IMR-90 (cell line): ENCODE measurements around the gene MOB3A. TPM values are rescaled to one million over a fixed set of nuclear protein-coding genes. Genes with fewer than 3 reads are reported as not detected.

ENCODE experiments used
- ATAC-seq: fragments of 200-7000 bp; cut with Tn5 transposase; 2 replicates; pipeline ENCODE4 v1.9.1; 2020; ENCODE audit warnings: low read depth, mild to moderate bottlenecking, moderate library complexity
- BruUV-seq: library from RNA; stranded (reverse); fragments of 400-500 nt; replicated peaks from 2 replicates; lab custom pipeline; 2021; lab: Mats Ljungman, UMichigan
- CTCF ChIA-PET: fragments of 300-600 bp; formaldehyde crosslinking; extraction: SDS; loops from one replicate; lab custom pipeline; 2021; ENCODE audit warnings: antibody characterized with exemption; lab: Yijun Ruan, JAX
- POLR2A ChIA-PET: fragments of 300-600 bp; sonication (Branson Sonifier 250); formaldehyde crosslinking; loops from one replicate; lab custom pipeline; 2022; ENCODE audit warnings: antibody characterized with exemption; ENCODE audit not compliant: unreplicated experiment; lab: Charles Lee
- DNase-seq: peaks from one replicate; pipeline ENCODE4 v3.0.0; 2013
- H2AFZ ChIP-seq: replicated peaks from 2 replicates; pipeline ENCODE3; 2013; ENCODE audit warnings: low read length, mild to moderate bottlenecking; ENCODE audit not compliant: poor library complexity
- H2AK5ac ChIP-seq: 2 replicates; pipeline ENCODE4 v1.6.1; 2013; ENCODE audit warnings: low read depth, low read length, inconsistent platforms
- H2AK9ac ChIP-seq: replicated peaks from 2 replicates; pipeline ENCODE3; 2013; ENCODE audit warnings: mild to moderate bottlenecking, low read depth, low read length, moderate library complexity; ENCODE audit not compliant: poor library complexity
- H2BK120ac ChIP-seq: 2 replicates; pipeline ENCODE4 v1.6.1; 2013; ENCODE audit warnings: low read depth, low read length, inconsistent platforms
- H2BK15ac ChIP-seq: 3 replicates; pipeline ENCODE4 v1.6.1; 2013; ENCODE audit warnings: low read depth, low read length, inconsistent platforms
- H2BK20ac ChIP-seq: 2 replicates; pipeline ENCODE4 v1.6.1; 2013; ENCODE audit warnings: low read depth, mild to moderate bottlenecking, inconsistent platforms, low read length, moderate library complexity
- H2BK5ac ChIP-seq: 2 replicates; pipeline ENCODE4 v1.6.1; 2013; ENCODE audit warnings: mild to moderate bottlenecking, low read depth, low read length, inconsistent platforms; ENCODE audit not compliant: poor library complexity, severe bottlenecking
- H3K14ac ChIP-seq: replicated peaks from 2 replicates; pipeline ENCODE4 v1.6.1; 2013; ENCODE audit warnings: low read depth, low read length, inconsistent platforms
- H3K18ac ChIP-seq: 2 replicates; pipeline ENCODE4 v1.6.1; 2013; ENCODE audit warnings: low read depth, low read length, control low read depth
- H3K23ac ChIP-seq: 2 replicates; pipeline ENCODE4 v1.6.1; 2013; ENCODE audit warnings: low read depth, low read length, inconsistent platforms
- H3K27ac ChIP-seq: 2 replicates; pipeline ENCODE4 v1.5.1; 2013; ENCODE audit warnings: mild to moderate bottlenecking, control low read depth, low read length; ENCODE audit not compliant: insufficient read depth
- H3K27me3 ChIP-seq: 2 replicates; pipeline ENCODE4 v1.6.1; 2013; ENCODE audit warnings: low read length; ENCODE audit not compliant: control insufficient read depth, insufficient read depth
- H3K36me3 ChIP-seq: 2 replicates; pipeline ENCODE4 v1.6.1; 2013; ENCODE audit warnings: low read length, mixed read lengths; ENCODE audit not compliant: control insufficient read depth, insufficient read depth
- H3K4ac ChIP-seq: 2 replicates; pipeline ENCODE4 v1.6.1; 2013; ENCODE audit warnings: low read depth, low read length, inconsistent platforms
- H3K4me1 ChIP-seq: 2 replicates; pipeline ENCODE4 v1.6.1; 2013; ENCODE audit warnings: low read length, mixed read lengths; ENCODE audit not compliant: control insufficient read depth, insufficient read depth
- H3K4me2 ChIP-seq: 2 replicates; pipeline ENCODE4 v1.6.1; 2013; ENCODE audit warnings: low read depth, mild to moderate bottlenecking, control low read depth, low read length, moderate library complexity
- H3K4me3 ChIP-seq: 2 replicates; pipeline ENCODE4 v1.5.1; 2013; ENCODE audit warnings: low read depth, mild to moderate bottlenecking, control low read depth, low read length, moderate library complexity; ENCODE audit not compliant: insufficient read depth
- H3K56ac ChIP-seq: 2 replicates; pipeline ENCODE4 v1.6.1; 2013; ENCODE audit warnings: low read length, inconsistent platforms; ENCODE audit not compliant: insufficient read depth; ENCODE audit errors: extremely low read depth
- H3K79me1 ChIP-seq, 2 experiments: 2 replicates each; pipeline ENCODE4 v1.6.1; 2013; ENCODE audit warnings: low read length in 2 of 2, inconsistent platforms in 1 of 2, low read depth in 1 of 2
- H3K9ac ChIP-seq: 2 replicates; pipeline ENCODE4 v1.6.1; 2013; ENCODE audit warnings: low read depth, low read length, control low read depth
- H3K9me1 ChIP-seq: 2 replicates; pipeline ENCODE4 v1.6.1; 2013; ENCODE audit warnings: low read length, inconsistent platforms; ENCODE audit not compliant: insufficient read depth
- H3K9me3 ChIP-seq: 2 replicates; pipeline ENCODE4 v1.6.1; 2013; ENCODE audit warnings: low read length; ENCODE audit not compliant: control insufficient read depth, insufficient read depth
- H4K20me1 ChIP-seq: 2 replicates; pipeline ENCODE4 v1.6.1; 2013; ENCODE audit warnings: low read length, inconsistent platforms; ENCODE audit not compliant: insufficient read depth
- H4K5ac ChIP-seq: 2 replicates; pipeline ENCODE4 v1.6.1; 2013; ENCODE audit warnings: mild to moderate bottlenecking, low read depth, low read length, control low read depth
- H4K8ac ChIP-seq, 2 experiments: 2 replicates each; pipeline ENCODE4 v1.6.1; 2013; ENCODE audit warnings: low read depth in 2 of 2, low read length in 2 of 2, control low read depth in 1 of 2, inconsistent platforms in 1 of 2
- H4K91ac ChIP-seq: 2 replicates; pipeline ENCODE4 v1.6.1; 2013; ENCODE audit warnings: low read depth, low read length, inconsistent platforms; ENCODE audit not compliant: insufficient read depth
- BHLHE40 ChIP-seq: fragments of 150-350 bp; IDR thresholded peaks from 2 replicates; pipeline ENCODE4 v1.6.1; 2016; ENCODE audit warnings: mild to moderate bottlenecking, low read depth, low read length
- CEBPB ChIP-seq: IDR thresholded peaks from 2 replicates; pipeline ENCODE4 v1.6.1; 2012; ENCODE audit warnings: low read depth, low read length, improper control_type of control experiment
- CHD1 ChIP-seq: IDR thresholded peaks from 2 replicates; pipeline ENCODE4 v1.6.1; 2012; ENCODE audit warnings: low read depth, low read length, improper control_type of control experiment
- FOS ChIP-seq: fragments of 150-350 bp; IDR thresholded peaks from 2 replicates; pipeline ENCODE4 v1.6.1; 2016; ENCODE audit warnings: low read depth, low read length
- MAZ ChIP-seq: IDR thresholded peaks from 2 replicates; pipeline ENCODE4 v1.6.1; 2012; ENCODE audit warnings: low read depth, mild to moderate bottlenecking, low read length, improper control_type of control experiment, moderate library complexity, borderline replicate concordance
- MXI1 ChIP-seq: IDR thresholded peaks from 2 replicates; pipeline ENCODE4 v1.6.1; 2012; ENCODE audit warnings: low read depth, mild to moderate bottlenecking, low read length, moderate library complexity, borderline replicate concordance
- NFE2L2 ChIP-seq: fragments of 150-350 bp; IDR thresholded peaks from 2 replicates; pipeline ENCODE4 v1.6.1; 2016; ENCODE audit warnings: low read depth, mild to moderate bottlenecking, low read length
- POLR2A ChIP-seq: IDR thresholded peaks from 2 replicates; pipeline ENCODE4 v1.6.1; 2012; ENCODE audit warnings: mild to moderate bottlenecking, low read depth, low read length
- RAD21 ChIP-seq: IDR thresholded peaks from 2 replicates; pipeline ENCODE4 v1.6.1; 2012; ENCODE audit warnings: low read length, improper control_type of control experiment
- RCOR1 ChIP-seq: IDR thresholded peaks from 2 replicates; pipeline ENCODE4 v1.6.1; 2012; ENCODE audit warnings: mild to moderate bottlenecking, low read length, improper control_type of control experiment; ENCODE audit not compliant: insufficient replicate concordance
- RFX5 ChIP-seq: IDR thresholded peaks from 2 replicates; pipeline ENCODE4 v1.8.0; 2012; ENCODE audit warnings: low read depth, mild to moderate bottlenecking, low read length, moderate library complexity
- SMC3 ChIP-seq: fragments of 150-350 bp; IDR thresholded peaks from 2 replicates; pipeline ENCODE4 v1.6.1; 2016; ENCODE audit warnings: low read depth, mild to moderate bottlenecking, antibody characterized with exemption, low read length, moderate library complexity
- WGBS, 2 experiments: methylation state at CpG; one replicate each; pipeline versions ENCODE4 v1.1.5 to v1.1.7; 2013; ENCODE audit warnings: missing lambda C conversion rate in 2 of 2; ENCODE audit not compliant: insufficient read length in 1 of 2; ENCODE audit errors: extremely low coverage in 2 of 2; 5-methylcytosine and 5-hydroxymethylcytosine counted together
- dilution Hi-C: fragments of 300-500 bp; cut with HindIII; formaldehyde crosslinking; loops from one replicate; pipeline ENCODE4 v1.14.3; 2018; ENCODE audit warnings: low sequenced_read_pairs; ENCODE audit not compliant: unreplicated experiment
- in situ Hi-C: fragments of 300-500 bp; cut with MboI; formaldehyde crosslinking; loops from 3 replicates; pipeline ENCODE4 v1.14.3; 2019; ENCODE audit warnings: low sequenced_read_pairs, inconsistent platforms, mixed read lengths
- intact Hi-C: fragments of 100-400 bp; cut with micrococcal nuclease; formaldehyde crosslinking; loops from 2 replicates; pipeline ENCODE4 v1.10.0; 2022
- polyA plus RNA-seq, 3 experiments: library from polyadenylated mRNA; depleted of rRNA; stranded (reverse); fragments of >200 nt; gene quantifications; 2 replicates each; pipeline ENCODE4 v1.2.3, GENCODE V29; 2012; ENCODE audit warnings: low replicate concordance in 1 of 3
- total RNA-seq: library from RNA; depleted of rRNA; stranded (reverse); fragments of >200 nt; gene quantifications from 2 replicates; pipeline ENCODE4 v1.2.3, GENCODE V29; 2012
- TF ChIP-seq, protein P1 (sequence below): fragments of 150-350 bp; IDR thresholded peaks from 2 replicates; pipeline ENCODE4 v1.6.1; 2017; ENCODE audit warnings: mild to moderate bottlenecking, antibody characterized with exemption, low read length, low read depth
- TF ChIP-seq, protein P2 (sequence below): conservative IDR thresholded peaks from 2 replicates; pipeline ENCODE4 v1.5.1; 2012; ENCODE audit warnings: mild to moderate bottlenecking, low read depth, low read length, improper control_type of control experiment

MOB3A gene
- total and polyA plus RNA-seq, 2 of the 4 experiments (the other 2 are of a cell fraction) = 9.3 to 26.5 TPM

DNA sequence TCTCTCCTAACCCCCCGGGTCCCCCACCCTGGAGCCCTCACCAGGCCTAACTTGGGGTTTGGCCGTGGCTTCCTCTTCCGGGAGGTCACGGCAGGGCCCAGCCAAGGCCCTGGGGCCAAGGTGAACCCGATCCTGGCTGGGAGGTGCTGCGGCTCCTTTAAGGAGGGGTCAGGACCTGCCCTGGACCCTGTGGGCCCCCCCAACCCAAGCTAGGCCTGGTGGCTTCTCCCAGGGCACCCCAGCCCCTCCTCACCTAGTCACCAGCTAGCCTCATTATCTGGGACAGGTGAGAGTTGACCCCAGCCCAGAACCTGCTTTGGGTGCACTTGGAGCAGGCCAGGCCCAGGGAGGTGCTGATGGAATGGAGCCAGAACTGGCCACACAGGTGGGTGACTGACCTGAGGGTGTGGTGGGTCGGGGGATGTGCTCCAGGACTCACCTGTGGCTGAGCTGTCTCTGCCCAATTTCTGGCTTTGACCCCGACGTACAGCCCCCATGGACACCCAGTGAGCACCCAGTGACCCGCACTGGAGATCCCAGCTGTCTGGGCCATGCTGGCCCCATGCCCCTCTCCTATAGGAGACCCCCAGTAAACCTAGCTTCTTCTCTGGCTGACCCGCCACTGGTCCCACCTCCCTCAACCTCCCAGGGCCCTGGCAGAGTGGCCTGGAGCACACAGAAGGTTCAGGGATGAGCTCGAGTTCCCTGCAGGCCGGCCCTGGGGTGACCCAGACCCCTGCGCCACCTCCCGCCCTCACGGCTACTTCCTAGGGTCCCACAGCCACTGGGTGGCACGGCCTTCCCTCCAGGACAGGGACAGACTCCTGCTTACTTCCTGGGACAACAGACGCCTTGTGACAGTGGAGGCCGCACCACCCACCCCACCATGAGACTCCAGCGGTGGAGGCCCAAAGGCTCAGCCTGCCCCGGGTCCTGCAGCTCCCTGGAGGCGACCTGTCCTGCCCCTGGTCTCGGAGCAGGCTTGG lies 38.3 kb downstream of the MOB3A start:
- no peak overlapping the region for H3K23ac ChIP-seq
- peaks cover 5 to 40% of the 10 kb centered on the region in 2 experiments; a peak in 3 of 4 replicates for H3K79me1 ChIP-seq
- no peak overlapping the region for H3K4me3 ChIP-seq
- peak overlapping the region; percentile 72; the same call in 1 of the 3 replicates for H2BK15ac ChIP-seq
- in situ Hi-C loops = no loop called here
- no peak overlapping the region; the same call in 1 of the 2 replicates for H3K27ac ChIP-seq
- ChIA-PET CTCF (no interaction called here), POLR2A (no interaction called here)
- peak overlapping the region; percentile 97; the same call in 1 of the 2 replicates for H4K91ac ChIP-seq
- peak overlapping the region; percentile 98 for H3K4ac ChIP-seq
- H3K14ac ChIP-seq = no peak overlapping the region
- intact Hi-C loops = no loop called here
- H3K4me1 ChIP-seq = peaks cover 32% of the 10 kb centered on the region
- no peak overlapping the region for H3K4me2 ChIP-seq
- WGBS, 2 experiments = 60% methylated on average over 2 of the region's 23 CpGs; no CpG with 5 or more reads in 1 of the 2 experiments
- dilution Hi-C loops = no loop called here
- no peaks in the 10 kb centered on the region for H3K27me3 ChIP-seq
- peak overlapping the region; percentile 58 for H2AFZ ChIP-seq
- H3K18ac ChIP-seq = no peak overlapping the region
- peak overlapping the region in 1 of 2 experiments; percentile 93; a peak in 2 of 4 replicates for H4K8ac ChIP-seq
- DNase-seq (no peak), ATAC-seq (no peak)
- no peak overlapping the region; the same call in 1 of the 2 replicates for H4K5ac ChIP-seq
- no peak overlapping the region for H3K9ac ChIP-seq
- H2AK5ac ChIP-seq = peak overlapping the region; percentile 69; the same call in 1 of the 2 replicates
- peak overlapping the region; percentile 75 for H2BK5ac ChIP-seq
- peak overlapping the region; percentile 91 for H2AK9ac ChIP-seq
- H3K9me1 ChIP-seq = peaks cover 15% of the 10 kb centered on the region
- H3K36me3 ChIP-seq = no peaks in the 10 kb centered on the region
- no peak overlapping the region for H3K56ac ChIP-seq
- no peaks in the 10 kb centered on the region for H3K9me3 ChIP-seq
- H4K20me1 ChIP-seq = no peaks in the 10 kb centered on the region
- H2BK120ac ChIP-seq = peak overlapping the region; percentile 96; the same call in 1 of the 2 replicates
- BruUV-seq = no TSS peak
- H2BK20ac ChIP-seq = peak overlapping the region; percentile 70
- TF ChIP-seq SMC3 = no peak
- no peak for TF ChIP-seq RAD21
- TF ChIP-seq, protein P1, sequence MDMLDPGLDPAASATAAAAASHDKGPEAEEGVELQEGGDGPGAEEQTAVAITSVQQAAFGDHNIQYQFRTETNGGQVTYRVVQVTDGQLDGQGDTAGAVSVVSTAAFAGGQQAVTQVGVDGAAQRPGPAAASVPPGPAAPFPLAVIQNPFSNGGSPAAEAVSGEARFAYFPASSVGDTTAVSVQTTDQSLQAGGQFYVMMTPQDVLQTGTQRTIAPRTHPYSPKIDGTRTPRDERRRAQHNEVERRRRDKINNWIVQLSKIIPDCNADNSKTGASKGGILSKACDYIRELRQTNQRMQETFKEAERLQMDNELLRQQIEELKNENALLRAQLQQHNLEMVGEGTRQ = no peak
- no peak for TF ChIP-seq MXI1
- TF ChIP-seq, protein P2, sequence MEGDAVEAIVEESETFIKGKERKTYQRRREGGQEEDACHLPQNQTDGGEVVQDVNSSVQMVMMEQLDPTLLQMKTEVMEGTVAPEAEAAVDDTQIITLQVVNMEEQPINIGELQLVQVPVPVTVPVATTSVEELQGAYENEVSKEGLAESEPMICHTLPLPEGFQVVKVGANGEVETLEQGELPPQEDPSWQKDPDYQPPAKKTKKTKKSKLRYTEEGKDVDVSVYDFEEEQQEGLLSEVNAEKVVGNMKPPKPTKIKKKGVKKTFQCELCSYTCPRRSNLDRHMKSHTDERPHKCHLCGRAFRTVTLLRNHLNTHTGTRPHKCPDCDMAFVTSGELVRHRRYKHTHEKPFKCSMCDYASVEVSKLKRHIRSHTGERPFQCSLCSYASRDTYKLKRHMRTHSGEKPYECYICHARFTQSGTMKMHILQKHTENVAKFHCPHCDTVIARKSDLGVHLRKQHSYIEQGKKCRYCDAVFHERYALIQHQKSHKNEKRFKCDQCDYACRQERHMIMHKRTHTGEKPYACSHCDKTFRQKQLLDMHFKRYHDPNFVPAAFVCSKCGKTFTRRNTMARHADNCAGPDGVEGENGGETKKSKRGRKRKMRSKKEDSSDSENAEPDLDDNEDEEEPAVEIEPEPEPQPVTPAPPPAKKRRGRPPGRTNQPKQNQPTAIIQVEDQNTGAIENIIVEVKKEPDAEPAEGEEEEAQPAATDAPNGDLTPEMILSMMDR = no peak
- no peak for TF ChIP-seq CHD1
- TF ChIP-seq RCOR1 = no peak
- TF ChIP-seq MAZ = no peak
- TF ChIP-seq POLR2A = no peak
- no peak for TF ChIP-seq RFX5
- no peak for TF ChIP-seq BHLHE40
- no peak for TF ChIP-seq NFE2L2
- no peak for TF ChIP-seq CEBPB
- TF ChIP-seq FOS = no peak
